ENCODE measurements around the gene ERP29. TPM values are rescaled to one million over a fixed set of nuclear protein-coding genes. Genes with fewer than 3 reads are reported as not detected.

ERP29 gene
- total RNA-seq, 1 donor from 2014 or later = 93.8 TPM

- FAIRE-seq (no peak), DNase-seq (ENCODE audit: low read depth) (no peak)
- Mint-ChIP-seq H3K36me3 (ENCODE audit: low read depth, unreplicated experiment) (no peaks in the 10 kb centered on the region), H3K9me3 (ENCODE audit: unreplicated experiment) (peaks cover 10% of the 10 kb centered on the region), H3K27ac (ENCODE audit: unreplicated experiment) (no peak overlapping the region), H3K4me1 (ENCODE audit: low read depth, unreplicated experiment) (no peaks in the 10 kb centered on the region), H3K4me3 (ENCODE audit: unreplicated experiment) (no peak overlapping the region), H3K27me3 (ENCODE audit: low read depth, unreplicated experiment) (no peaks in the 10 kb centered on the region)
- no peaks in the 10 kb centered on the region for H3K79me2 ChIP-seq (ENCODE audit: insufficient read depth, low read length)
- H3K4me3 ChIP-seq (ENCODE audit: insufficient read depth, low read depth, low read length) = no peak overlapping the region
- no peaks in the 10 kb centered on the region for H3K27me3 ChIP-seq (ENCODE audit: insufficient read depth, low read length)
- H3K4me2 ChIP-seq (ENCODE audit: low read length) = no peak overlapping the region
- H3K36me3 ChIP-seq (ENCODE audit: insufficient read depth, low read length) = no peaks in the 10 kb centered on the region
- H3K4me1 ChIP-seq (ENCODE audit: insufficient read depth, low read length) = no peaks in the 10 kb centered on the region
- no peak overlapping the region for H3K9ac ChIP-seq (ENCODE audit: low read length)
- H3K9me3 ChIP-seq (ENCODE audit: insufficient read depth, low read depth, low read length) = no peaks in the 10 kb centered on the region
- H4K20me1 ChIP-seq (ENCODE audit: insufficient read depth, low read length) = no peaks in the 10 kb centered on the region
- no peak overlapping the region for H3K27ac ChIP-seq (ENCODE audit: low read depth, low read length)
- no peak overlapping the region for H2AFZ ChIP-seq (ENCODE audit: low read depth, low read length)
- TF ChIP-seq EZH2 (IDR thresholded peaks at IDR 0.05; ENCODE audit: insufficient read depth, low read length) = no peak
- TF ChIP-seq CTCF (IDR thresholded peaks at IDR 0.05; ENCODE audit: insufficient read depth, low read depth, low read length) = no peak
Observed at GRCh38 chr12:111971800-111972199, 41.4 kb upstream of the ERP29 start.

- H3K36me3 Mint-ChIP-seq (ENCODE audit: low read depth, unreplicated experiment) = peaks cover 1% of the 10 kb centered on the region
- Histone ChIP-seq H3K4me2 (ENCODE audit: low read length) (no peak overlapping the region), H3K27me3 (ENCODE audit: insufficient read depth, low read length) (no peaks in the 10 kb centered on the region), H3K9me3 (ENCODE audit: insufficient read depth, low read depth, low read length) (no peaks in the 10 kb centered on the region), H3K4me3 (ENCODE audit: insufficient read depth, low read depth, low read length) (no peak overlapping the region), H2AFZ (ENCODE audit: low read depth, low read length) (no peak overlapping the region), H3K4me1 (ENCODE audit: insufficient read depth, low read length) (no peaks in the 10 kb centered on the region), H4K20me1 (ENCODE audit: insufficient read depth, low read length) (no peaks in the 10 kb centered on the region), H3K36me3 (ENCODE audit: insufficient read depth, low read length) (no peaks in the 10 kb centered on the region), H3K27ac (ENCODE audit: low read depth, low read length) (no peak overlapping the region), H3K9ac (ENCODE audit: low read length) (no peak overlapping the region), H3K79me2 (ENCODE audit: insufficient read depth, low read length) (no peaks in the 10 kb centered on the region)
- H3K27ac Mint-ChIP-seq (ENCODE audit: unreplicated experiment) = no peak overlapping the region
- FAIRE-seq (no peak), DNase-seq (ENCODE audit: low read depth) (peak; percentile 34)
- H3K4me1 Mint-ChIP-seq (ENCODE audit: low read depth, unreplicated experiment) = no peaks in the 10 kb centered on the region
- H3K9me3 Mint-ChIP-seq (ENCODE audit: unreplicated experiment) = peaks cover 4% of the 10 kb centered on the region
- TF ChIP-seq CTCF (IDR thresholded peaks at IDR 0.05; ENCODE audit: insufficient read depth, low read depth, low read length) (no peak), EZH2 (IDR thresholded peaks at IDR 0.05; ENCODE audit: insufficient read depth, low read length) (no peak)
- no peak overlapping the region for H3K4me3 Mint-ChIP-seq (ENCODE audit: unreplicated experiment)
- no peaks in the 10 kb centered on the region for H3K27me3 Mint-ChIP-seq (ENCODE audit: low read depth, unreplicated experiment)
Observed at GRCh38 chr12:111975161-111975931, 37.9 kb upstream of the ERP29 start.

- Histone ChIP-seq H3K79me2 (ENCODE audit: insufficient read depth, low read length) (no peaks in the 10 kb centered on the region), H2AFZ (ENCODE audit: low read depth, low read length) (no peak overlapping the region), H3K4me3 (ENCODE audit: insufficient read depth, low read depth, low read length) (no peak overlapping the region), H4K20me1 (ENCODE audit: insufficient read depth, low read length) (no peaks in the 10 kb centered on the region), H3K9ac (ENCODE audit: low read length) (no peak overlapping the region), H3K27me3 (ENCODE audit: insufficient read depth, low read length) (no peaks in the 10 kb centered on the region), H3K9me3 (ENCODE audit: insufficient read depth, low read depth, low read length) (no peaks in the 10 kb centered on the region), H3K4me2 (ENCODE audit: low read length) (no peak overlapping the region), H3K4me1 (ENCODE audit: insufficient read depth, low read length) (no peaks in the 10 kb centered on the region), H3K36me3 (ENCODE audit: insufficient read depth, low read length) (no peaks in the 10 kb centered on the region), H3K27ac (ENCODE audit: low read depth, low read length) (no peak overlapping the region)
- no peaks in the 10 kb centered on the region for H3K27me3 Mint-ChIP-seq (ENCODE audit: low read depth, unreplicated experiment)
- peaks cover 1% of the 10 kb centered on the region for H3K36me3 Mint-ChIP-seq (ENCODE audit: low read depth, unreplicated experiment)
- H3K27ac Mint-ChIP-seq (ENCODE audit: unreplicated experiment) = no peak overlapping the region
- DNase-seq (ENCODE audit: low read depth) (no peak), FAIRE-seq (no peak)
- peaks cover 4% of the 10 kb centered on the region for H3K9me3 Mint-ChIP-seq (ENCODE audit: unreplicated experiment)
- no peak overlapping the region for H3K4me3 Mint-ChIP-seq (ENCODE audit: unreplicated experiment)
- H3K4me1 Mint-ChIP-seq (ENCODE audit: low read depth, unreplicated experiment) = no peaks in the 10 kb centered on the region
- no peak for TF ChIP-seq CTCF (IDR thresholded peaks at IDR 0.05; ENCODE audit: insufficient read depth, low read depth, low read length)
Observed at GRCh38 chr12:111976291-111976690, 36.9 kb upstream of the ERP29 start.

Measured in astrocyte (in vitro differentiated cells and primary cell).